ENCODE results near the gene CEP104. TPM values are rescaled to one million over a fixed set of nuclear protein-coding genes. Genes with fewer than 3 reads are reported as not detected.

The CEP104 gene
- polyA plus RNA-seq, 1 of the 3 experiments (the other 2 are of a cell fraction) = 19.2 TPM

GRCh38 chr1:3796215-3797061, 60.6 kb downstream of the CEP104 start, which contains the start of gene LRRC47 (continued):
- TF ChIP-seq MAX (IDR thresholded peaks at IDR 0.05; ENCODE audit: low read depth) = peak; percentile 85
- no peak for TF ChIP-seq RFX5 (IDR thresholded peaks at IDR 0.05; ENCODE audit: low read length)
- peak; percentile 28; the same call in 1 of the 2 replicates for TF ChIP-seq TCF12 (IDR thresholded peaks at IDR 0.05)
- no peak for TF ChIP-seq FOXM1 (IDR thresholded peaks at IDR 0.05; ENCODE audit: low read depth)
- peak; percentile 44; the same call in 1 of the 2 replicates for TF ChIP-seq ZBTB33 (IDR thresholded peaks at IDR 0.05; ENCODE audit: borderline replicate concordance, low read depth)
- no peak for TF ChIP-seq FOXJ3 (CRISPR knock-in tag; IDR thresholded peaks at IDR 0.05)
- no peak for TF ChIP-seq EZH2phosphoT487 (IDR thresholded peaks at IDR 0.05; ENCODE audit: borderline replicate concordance, low read depth)
- TF ChIP-seq MEF2A (IDR thresholded peaks at IDR 0.05; ENCODE audit: borderline replicate concordance, low read depth) = no peak
- TF ChIP-seq MXI1 (IDR thresholded peaks at IDR 0.05; ENCODE audit: low read depth, low read length) = peak; percentile 91
- TF ChIP-seq RAD21 (IDR thresholded peaks at IDR 0.05; ENCODE audit: low read length) = no peak
- TF ChIP-seq GATA2 (CRISPR knock-in tag; IDR thresholded peaks at IDR 0.05) = no peak
- no peak for TF ChIP-seq FOSL2 (IDR thresholded peaks at IDR 0.05; ENCODE audit: borderline replicate concordance, low read depth)
- no peak for TF ChIP-seq JUND (IDR thresholded peaks at IDR 0.05)
- peak; percentile 89 for TF ChIP-seq YY1 (IDR thresholded peaks at IDR 0.05; ENCODE audit: low read depth)
- TF ChIP-seq, protein P1, sequence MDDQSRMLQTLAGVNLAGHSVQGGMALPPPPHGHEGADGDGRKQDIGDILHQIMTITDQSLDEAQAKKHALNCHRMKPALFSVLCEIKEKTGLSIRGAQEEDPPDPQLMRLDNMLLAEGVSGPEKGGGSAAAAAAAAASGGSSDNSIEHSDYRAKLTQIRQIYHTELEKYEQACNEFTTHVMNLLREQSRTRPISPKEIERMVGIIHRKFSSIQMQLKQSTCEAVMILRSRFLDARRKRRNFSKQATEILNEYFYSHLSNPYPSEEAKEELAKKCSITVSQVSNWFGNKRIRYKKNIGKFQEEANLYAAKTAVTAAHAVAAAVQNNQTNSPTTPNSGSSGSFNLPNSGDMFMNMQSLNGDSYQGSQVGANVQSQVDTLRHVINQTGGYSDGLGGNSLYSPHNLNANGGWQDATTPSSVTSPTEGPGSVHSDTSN (IDR thresholded peaks at IDR 0.05) = no peak; the same call in 1 of the 2 replicates
- TF ChIP-seq ELF1 (IDR thresholded peaks at IDR 0.05) = peak; percentile 81
- TF ChIP-seq CHD2 (IDR thresholded peaks at IDR 0.05; ENCODE audit: low read length, partially characterized antibody) = peak; percentile 89
- TF ChIP-seq CTCF (IDR thresholded peaks at IDR 0.05) = no peak
- TF ChIP-seq, protein P2, sequence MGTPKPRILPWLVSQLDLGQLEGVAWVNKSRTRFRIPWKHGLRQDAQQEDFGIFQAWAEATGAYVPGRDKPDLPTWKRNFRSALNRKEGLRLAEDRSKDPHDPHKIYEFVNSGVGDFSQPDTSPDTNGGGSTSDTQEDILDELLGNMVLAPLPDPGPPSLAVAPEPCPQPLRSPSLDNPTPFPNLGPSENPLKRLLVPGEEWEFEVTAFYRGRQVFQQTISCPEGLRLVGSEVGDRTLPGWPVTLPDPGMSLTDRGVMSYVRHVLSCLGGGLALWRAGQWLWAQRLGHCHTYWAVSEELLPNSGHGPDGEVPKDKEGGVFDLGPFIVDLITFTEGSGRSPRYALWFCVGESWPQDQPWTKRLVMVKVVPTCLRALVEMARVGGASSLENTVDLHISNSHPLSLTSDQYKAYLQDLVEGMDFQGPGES (IDR thresholded peaks at IDR 0.05; ENCODE audit: low read depth, low read length) = no peak
- TF ChIP-seq SIN3A (IDR thresholded peaks at IDR 0.05; ENCODE audit: borderline replicate concordance, low read depth, low read length) = peak; percentile 96
- TF ChIP-seq TAF1 (IDR thresholded peaks at IDR 0.05; ENCODE audit: borderline replicate concordance, low read depth, low read length) = peak; percentile 88
- peak; percentile 90 for TF ChIP-seq POLR2AphosphoS5 (IDR thresholded peaks at IDR 0.05; ENCODE audit: low read depth, low read length)

Measured in SK-N-SH (cell line).